ENCODE results near the gene DIP2C.

GRCh38 chr10:525565-526315, 163.7 kb downstream of the DIP2C start:
- no peak for TF ChIP-seq EZH2 (IDR thresholded peaks at IDR 0.05; ENCODE audit: borderline replicate concordance, low read length)
- no peak for TF ChIP-seq CTCF (conservative IDR thresholded peaks at IDR 0.05 in 1 of 2, IDR thresholded peaks at IDR 0.05 in 1 of 2; ENCODE audit: extremely low read depth in 1 of 2, insufficient read depth in 1 of 2, low read depth in 1 of 2, low read length in 2 of 2)

Measured in mammary epithelial cell (primary cell).